AML-193 (cell line): Measurements from ENCODE around the gene MAP3K7CL.

Experiments used
- DNase-seq, 2 experiments: peaks; one replicate each; lab custom pipeline; 2025; lab: John Stamatoyannopoulos, UW

The MAP3K7CL gene

DNA sequence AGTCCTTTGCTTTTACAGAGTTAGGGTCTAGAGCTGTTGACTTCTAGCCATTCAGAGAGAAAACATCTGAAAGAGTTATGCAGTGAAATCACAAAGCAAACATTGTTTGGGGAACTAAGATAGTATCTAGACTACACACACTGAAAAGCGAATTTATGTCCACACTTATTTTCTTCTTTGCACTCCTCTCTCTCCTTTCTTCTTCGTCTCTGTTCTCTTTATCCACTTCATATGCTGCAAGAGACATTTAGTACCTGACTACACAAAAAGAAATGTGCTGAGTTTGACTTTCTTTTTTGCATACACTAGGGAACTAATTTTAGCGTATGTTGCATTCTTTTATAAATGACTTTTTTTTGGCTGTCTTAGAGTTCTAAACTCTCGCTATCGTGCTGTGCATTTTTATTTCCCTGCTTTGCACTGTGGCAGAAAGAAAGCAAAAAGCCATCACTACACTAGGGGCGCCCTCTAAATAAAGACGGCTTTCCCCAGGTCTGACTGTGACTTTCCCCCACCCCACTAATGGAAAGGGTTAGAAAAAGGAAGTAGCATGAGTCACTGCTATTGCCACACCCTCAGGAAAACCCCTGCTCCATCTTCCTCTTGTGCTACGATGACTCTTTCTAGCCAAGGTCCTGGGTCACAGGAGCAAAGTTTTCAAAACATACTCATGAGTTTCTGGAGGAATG is 65.7 kb downstream of the MAP3K7CL start:
- DNase-seq, result peak; percentile 95 to 96

DNA sequence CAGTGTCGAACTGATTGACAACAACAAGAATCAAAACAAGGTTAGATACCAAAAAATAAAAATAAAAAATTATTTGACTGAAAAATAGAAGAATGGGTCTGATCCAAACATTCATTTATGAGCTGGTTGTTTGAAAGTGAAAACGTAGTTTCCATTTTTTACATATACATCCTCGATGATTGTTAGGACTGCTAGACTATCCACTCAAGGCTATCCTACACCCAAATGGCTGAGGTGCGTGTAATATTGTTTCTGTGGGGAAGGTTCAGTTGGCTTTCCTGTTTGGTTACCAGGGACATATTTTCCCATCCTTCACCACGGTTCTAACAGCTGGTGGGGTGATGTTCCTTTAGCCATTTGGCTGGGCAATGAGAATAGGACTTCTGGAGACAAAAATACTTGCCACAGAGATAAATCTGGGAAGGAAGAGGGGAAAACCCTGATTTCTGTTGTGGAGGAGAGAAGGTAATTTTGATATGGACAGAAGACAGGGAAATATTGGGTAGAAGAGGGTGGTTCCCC is 66.3 kb downstream of the MAP3K7CL start:
- DNase-seq, result no peak

DNA sequence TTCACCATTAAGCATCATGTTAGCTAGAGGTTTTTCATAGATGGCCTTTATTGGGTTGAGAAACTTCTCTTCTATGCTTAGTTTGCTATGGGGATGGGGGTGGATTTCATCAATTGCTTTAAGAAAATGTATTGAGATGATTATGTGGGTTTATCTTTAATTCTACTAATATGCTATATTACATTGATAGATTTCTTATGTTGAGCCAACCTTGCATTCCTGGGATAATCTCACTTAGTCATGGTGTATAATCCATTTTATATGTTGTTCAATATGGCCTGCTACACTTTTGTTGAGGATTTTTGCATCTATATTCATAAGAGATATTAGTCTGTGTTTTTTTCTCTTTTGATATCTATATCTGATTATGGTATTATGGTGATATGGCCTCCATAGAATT is 70.7 kb downstream of the MAP3K7CL start:
- DNase-seq, result no peak

DNA sequence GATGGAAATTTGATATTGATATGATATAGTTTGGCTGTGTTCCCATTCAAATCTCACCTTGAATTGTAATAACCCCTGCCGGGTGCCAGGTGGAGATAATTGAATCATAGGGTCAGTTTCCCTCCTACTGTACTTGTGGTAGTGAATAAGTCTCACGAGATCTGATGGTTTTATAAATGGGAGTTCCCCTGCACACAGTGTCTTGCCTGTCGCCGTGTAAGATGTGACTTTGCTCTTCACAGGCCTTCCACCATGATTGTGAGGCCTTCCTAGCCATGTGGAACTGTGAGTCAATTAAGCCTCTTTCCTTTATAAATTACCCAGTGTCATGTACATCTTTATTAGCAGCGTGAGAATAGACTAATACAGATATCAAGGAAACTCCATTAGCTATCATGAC is 74.6 kb downstream of the MAP3K7CL start:
- DNase-seq, result no peak

DNA sequence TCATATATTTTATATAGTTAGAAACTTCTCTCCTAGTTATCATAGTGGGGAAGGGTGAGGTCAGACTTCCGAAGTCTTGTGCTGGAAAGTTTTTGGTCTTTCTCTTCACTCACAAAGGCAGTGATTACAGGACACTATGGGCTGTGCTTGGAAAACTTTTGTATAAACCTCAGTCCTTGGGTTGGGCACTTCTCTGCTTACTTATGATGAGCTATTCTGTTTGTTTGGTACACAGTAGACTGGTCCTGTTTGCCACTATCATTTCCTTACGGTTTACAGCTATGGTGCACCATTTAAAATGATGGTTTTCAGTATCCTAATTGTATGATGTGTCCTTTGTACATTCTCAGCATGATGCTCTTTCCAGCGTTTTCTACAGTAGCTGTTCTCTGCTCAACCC is 75.5 kb downstream of the MAP3K7CL start:
- no peak for DNase-seq

DNA sequence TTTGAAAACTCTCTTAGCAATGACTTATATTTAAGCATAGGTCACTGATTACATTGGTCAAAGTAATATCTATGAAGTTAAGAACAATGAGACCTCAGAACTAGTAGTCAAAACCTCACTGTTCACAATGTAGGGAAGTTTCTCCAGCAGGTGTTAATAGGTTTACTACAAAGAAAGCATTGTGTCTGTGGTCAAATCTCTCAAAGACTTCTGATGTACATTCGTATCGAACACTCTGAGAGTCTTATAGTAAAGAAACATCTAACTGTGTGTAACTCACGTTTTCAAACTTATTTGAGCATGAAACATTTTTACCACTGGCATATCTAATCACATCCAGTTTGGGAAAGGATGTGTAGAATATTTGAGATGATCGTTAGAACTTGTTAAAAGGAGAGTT is 76.0 kb downstream of the MAP3K7CL start:
- no peak for DNase-seq

DNA sequence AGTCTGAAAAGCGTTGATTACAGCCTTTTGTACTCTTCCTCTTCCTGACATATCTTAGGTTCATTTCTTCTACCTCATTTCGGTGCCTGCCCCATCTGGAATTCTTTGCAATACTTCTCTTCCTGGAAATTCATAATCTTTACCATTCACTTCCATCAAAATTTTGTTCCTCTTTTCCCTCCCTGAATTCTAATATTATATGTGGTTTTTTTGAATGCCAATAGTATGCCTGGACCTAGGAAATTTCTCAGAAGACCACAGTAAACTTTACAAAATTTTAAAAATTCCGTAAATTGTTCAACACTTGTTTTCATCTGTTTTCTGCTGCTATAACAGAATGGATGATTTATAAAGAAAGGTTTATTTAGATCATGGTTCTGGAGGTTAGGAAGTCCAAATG is 76.8 kb downstream of the MAP3K7CL start:
- no peak for DNase-seq

DNA sequence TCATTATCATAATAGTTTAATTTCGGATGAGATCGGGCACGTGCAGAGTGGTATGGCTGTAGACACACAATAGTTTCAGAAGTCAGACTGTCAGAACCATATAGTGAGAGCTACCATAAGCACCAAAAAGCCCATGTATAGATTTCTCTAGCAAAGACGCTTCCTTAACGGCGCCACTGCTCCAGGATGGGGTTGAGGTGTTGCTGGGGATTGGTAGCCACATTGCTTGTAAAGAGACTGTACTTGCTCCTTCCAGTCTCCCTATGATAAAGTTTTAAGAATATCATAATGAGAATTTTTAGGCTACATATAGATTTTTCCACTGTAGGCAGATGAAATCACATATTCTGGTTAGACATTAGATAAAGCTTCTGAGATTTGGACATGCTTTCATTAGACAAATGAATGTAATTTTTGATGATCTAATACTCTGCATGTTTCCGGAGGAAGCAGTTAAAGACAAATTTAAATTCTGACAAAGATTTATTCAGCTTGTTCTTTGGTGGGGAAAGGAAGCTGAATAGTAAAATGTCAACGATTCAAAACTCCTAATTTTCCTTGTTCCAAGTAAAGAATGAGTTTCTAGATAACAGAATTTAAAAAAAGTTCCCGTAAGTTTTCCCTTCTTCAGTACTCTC is 77.7 kb downstream of the MAP3K7CL start:
- DNase-seq, result no peak

DNA sequence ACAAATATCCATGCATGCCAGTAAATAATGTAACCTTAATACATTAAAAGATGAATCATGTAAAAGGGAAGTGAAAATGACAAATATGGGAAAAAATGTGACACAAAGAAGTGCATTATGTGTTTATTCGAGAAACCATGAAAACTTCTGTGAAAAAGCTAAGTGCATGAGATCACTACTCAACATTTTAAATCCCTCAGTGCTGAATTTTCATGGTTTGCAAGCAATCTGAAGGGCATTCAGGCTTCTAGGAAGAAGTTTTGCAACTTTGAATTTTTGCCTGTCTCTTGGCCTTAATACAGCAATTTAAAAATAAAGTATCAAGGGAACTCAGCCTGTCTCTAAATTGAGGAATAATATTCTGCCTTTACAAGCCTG is 78.2 kb downstream of the MAP3K7CL start:
- no peak for DNase-seq

DNA sequence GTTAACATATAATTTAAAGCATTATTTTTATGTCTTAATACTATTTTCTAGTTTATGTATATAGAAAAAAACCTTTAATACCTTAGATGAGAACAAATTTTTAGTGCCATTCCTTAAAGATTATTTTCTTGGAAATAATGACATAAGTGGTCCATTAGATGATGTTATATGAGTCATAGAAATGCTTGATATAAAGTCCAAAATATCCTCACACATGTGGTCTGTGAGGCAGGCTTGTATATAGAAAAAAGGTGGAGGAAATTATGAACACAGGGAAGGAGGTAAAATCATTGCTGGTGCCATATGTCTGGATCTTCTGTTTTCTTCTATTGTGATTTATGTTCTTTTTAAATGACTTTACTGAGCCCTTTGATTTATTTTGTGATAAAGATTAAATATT is 79.3 kb downstream of the MAP3K7CL start:
- no peak for DNase-seq

DNA sequence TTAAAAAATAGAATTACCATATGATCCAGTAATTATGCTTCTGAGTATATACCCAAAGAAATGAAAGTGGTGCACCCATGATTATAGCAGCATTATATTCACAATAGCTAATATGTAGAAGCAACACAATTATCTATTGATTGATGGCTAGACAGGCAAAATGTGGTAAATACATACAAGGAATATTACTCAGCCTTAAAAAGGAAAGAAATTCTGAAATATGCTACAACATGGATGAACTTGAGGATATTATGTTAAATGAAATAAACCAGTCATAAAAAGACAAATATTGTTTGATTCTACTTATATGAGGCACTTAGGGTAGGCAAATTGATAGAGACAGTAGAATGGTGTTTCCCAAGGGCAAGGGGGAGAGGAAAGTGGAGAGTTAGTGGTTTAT is 80.8 kb downstream of the MAP3K7CL start:
- no peak for DNase-seq

DNA sequence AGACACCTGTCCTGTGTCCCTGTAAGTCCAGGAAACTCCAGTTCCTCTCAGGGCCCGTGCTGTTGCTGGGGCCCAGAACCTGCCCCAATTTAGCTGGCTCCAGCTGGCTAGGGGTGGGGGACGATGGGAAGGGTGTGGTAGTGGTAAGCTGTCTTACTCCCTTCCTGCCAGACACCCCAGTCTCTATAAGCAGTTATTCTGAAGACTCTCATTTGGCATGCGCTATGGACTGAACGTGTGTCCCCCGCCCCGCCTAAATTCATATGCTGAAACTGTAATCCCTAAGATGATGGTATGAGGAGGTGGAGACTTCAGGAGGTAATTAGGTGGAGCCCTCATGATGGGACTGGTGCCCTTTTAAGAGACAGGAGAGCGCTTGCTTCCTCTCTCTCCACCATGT is 82.0 kb downstream of the MAP3K7CL start:
- DNase-seq, result no peak

DNA sequence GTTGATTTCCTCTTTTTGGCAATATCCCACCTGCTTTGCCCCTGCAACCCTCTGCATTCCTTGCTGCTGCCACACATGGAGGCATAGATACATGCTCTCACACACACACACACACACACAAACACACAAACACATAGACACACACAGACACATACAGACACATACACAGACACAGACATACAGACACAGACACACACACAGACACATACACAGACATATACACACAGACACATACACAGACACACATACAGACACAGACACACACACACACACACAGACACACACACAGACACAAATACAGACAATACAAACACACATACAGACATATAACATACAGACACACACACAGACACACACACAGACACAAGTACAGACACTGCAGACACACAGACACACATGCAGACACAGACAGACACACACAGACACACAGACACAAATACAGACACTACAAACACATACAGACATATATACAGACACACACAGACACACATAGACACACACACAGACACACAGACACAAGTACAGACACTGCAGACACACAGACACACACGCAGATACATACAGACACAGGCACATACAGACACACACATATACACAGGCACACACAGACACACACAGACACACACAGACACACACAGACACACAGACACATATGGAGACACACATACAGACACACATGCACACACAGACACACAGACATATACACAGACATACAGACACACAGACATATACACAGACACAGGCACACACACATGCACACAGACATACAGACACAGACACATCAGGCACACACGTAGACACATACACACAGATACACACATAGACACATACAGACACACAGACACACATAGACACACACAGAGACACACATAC is 83.3 kb downstream of the MAP3K7CL start:
- no peak for DNase-seq

DNA sequence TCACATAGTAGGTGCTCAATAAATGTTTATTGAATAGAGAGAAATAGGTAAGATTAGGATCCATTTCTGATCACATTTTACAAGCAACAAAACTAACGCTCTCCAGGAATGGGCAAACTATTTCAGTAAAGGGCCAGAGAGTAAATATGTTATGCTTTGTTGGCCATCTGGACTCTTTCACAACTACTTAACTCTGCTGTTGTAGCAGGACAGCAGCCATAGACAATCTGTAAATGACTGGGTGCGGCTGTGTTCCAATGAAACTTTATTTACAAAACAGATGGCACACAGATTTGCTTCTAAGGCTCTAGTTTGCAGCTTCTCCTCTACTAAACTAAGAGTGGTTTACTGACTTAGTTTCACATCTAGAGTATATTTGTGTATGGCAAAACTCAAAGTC is 85.3 kb downstream of the MAP3K7CL start:
- no peak for DNase-seq

DNA sequence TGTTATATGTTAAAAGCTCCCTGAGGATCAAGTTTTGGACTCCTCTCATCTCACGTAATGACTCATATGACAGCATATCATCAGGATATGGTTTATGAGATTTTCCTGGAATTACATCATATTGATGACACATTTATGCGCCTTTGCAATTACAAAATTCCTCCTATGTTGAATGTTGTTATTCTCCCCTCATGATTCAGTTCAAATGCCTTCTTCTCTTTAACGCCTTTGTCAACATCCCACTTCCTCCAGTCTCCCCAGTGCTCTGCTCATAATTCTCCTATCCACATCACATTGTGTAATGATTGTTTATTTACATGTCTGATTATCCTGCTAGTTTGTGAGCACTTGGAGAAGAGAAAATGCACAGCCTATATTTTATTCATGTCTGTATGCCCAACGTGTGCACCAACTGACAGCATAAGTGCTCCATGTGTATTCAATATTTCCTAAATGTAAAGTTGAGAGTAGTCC is 87.4 kb downstream of the MAP3K7CL start:
- DNase-seq, result no peak

DNA sequence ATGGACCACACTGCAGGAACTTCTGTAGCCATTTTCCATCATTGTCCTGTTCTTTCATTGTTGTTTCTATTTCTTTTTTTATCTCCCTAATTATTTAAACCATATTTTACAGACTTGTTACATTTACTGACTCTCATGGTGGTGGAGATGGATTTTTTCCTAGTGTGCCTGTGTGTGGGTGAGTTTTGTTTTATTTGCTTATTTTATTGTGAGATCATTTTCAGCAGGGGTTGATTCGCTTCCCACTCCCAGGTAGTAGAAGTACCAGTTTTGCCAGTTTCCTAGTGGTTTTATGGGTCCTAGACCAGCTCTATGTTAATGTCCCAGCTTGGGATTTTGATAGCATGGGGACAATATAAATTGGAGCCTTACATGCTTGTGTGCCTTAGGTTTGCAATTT is 88.3 kb downstream of the MAP3K7CL start:
- no peak for DNase-seq

DNA sequence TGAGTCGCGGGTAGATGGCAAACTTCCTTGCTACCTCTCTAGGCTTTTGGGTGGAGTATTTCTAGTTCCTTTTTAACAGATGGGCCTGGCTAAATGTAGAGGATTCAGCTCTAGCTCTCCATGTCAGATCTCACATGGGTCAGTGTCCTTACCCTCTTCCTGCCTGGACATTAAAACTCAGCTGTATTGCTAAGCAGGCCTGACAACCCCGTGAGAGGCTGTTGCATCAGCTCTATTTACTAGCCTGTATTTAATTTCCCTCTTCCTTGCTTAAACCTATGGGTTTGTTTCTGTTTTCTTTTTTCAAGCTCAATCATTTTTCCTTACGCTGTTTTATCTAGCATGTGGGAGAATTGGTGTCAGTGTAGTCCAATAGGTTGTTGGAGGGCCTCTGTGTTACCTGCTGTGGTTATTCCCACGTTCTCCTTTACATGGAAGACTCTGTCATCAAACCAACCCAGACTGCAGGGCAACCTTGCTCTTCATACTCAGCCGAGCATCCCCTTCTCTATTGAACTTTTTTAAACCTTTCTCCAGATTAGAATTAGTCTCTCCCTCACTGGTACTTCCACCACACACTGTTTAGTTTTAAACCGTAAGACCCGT is 88.8 kb downstream of the MAP3K7CL start:
- no peak for DNase-seq

DNA sequence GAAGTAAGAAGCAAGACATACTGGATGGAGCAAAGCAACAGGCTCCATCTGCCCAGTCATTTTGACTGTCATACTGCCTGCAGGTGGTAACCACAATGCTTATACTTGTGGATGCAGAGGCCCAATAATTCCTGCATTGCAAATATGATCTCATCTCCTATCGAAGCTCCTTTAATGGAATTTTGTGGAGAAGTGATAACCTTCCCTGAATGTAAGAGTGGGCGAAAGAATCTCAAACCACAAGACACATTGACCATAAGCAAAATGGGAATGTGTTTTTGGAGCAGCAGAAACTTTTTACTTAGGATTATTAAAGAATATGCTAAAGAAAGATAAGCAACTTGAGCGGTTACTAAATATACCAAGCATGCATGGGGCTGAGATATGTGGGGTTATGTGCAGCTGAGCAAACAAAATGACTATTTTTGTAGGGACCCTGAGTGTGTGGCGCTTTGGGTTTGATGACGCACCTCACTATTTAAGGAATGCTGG is 90.9 kb downstream of the MAP3K7CL start:
- no peak for DNase-seq

DNA sequence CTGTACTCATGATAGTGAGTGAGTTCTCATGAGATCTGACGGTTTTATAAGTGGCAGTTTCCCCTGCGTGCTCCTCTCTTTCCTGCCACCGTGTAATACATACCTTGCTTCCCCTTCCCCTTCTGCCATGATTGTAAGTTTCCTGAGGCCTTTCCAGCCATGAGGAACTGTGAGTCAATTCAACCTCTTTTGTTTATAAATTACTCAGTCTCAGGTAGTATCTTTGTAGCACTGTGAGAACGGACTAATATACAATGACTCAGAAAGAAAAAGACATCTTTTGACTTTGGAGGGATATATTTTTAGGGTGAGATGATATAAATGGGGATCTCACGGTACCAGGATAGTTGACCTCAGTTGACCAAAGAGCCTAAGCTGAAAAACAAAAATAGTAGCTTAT is 93.6 kb downstream of the MAP3K7CL start:
- DNase-seq, result no peak
